Measurements from ENCODE around the gene OR6M1.

The OR6M1 gene
- long read RNA-seq, donor 1: 0 reads
- long read RNA-seq, donor 2: 0 reads
- long read RNA-seq, donor 3: 0 reads
- long read RNA-seq, donor 4: 0 reads
- long read RNA-seq, donor 5: 0 reads
- long read RNA-seq, donor 6: 0 reads
- long read RNA-seq, donor 7: 0 reads
- long read RNA-seq, donor 8: 0 reads

GRCh38 chr11:123806249-123806648 is at the start of gene OR6M1:
TSS of gene OR6M1 (minus strand) at chr11:123806349. CDS start at chr11:123806349, 0 bp downstream.
- no peak for DNase-seq

GRCh38 chr11:123853038-123853437 is 46.9 kb upstream of the OR6M1 start:
- DNase-seq: no peak

DNA sequence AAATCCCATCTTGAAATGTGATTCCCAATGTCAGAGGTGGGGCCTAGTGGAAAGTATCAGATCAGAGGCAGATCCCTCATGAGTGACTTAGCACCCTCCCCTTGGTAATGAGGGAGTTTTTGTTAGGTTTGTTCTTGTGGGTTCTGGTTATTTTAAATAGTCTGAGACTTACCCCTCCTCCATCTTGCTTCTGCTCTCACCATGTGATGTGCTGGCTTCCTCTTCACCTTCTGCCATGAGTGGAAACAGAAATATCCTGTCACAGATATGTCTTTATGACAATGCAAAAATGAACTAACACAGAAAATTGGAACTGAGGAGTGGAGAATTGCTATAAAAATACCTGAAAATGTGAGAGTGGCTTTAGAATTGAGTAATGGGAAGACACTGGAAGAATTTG is 46.2 kb upstream of the OR6M1 start:
- DNase-seq: no peak

DNA sequence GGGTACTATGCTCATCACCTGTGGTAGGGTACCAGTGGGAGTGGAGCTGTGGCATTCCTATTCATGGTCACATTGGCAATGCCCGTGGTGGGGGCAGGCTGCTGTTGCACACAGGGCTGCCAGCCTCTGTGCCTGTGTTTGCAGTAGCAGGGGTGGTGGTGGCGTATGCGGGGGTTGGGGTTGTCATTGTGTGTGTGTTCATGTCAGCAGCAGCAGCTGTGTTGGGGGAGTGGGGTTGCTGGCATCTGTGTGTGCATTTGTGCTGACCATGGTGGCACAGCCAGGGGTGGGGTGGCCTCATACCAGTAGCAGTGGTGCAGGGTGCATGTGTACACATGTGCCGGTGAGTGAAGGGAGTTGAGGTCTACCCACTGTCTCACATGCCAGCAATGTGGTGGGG is 45.0 kb upstream of the OR6M1 start:
- no peak for DNase-seq

GRCh38 chr11:123841174-123841573 is 35.0 kb upstream of the OR6M1 start:
- no peak for DNase-seq

DNA sequence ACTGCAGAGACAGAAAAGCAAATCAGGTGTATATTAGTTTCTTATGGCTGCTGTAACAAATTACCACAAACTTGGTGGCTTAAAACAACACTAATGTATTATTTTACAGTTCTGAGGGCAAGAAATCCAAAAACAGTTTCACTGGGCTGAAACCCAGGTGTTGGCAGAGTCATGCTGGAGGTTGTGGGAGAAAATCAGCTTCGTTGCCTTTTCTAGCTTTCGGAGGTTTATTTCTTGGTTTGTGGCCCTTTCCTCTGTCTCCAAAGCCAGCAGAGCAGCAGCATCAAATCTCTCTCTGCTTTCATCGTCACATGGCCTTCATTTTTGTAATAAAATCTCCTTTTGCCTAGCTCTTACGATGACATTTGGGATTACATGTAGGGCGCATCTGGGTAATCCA is 33.0 kb upstream of the OR6M1 start:
- no peak for DNase-seq

GRCh38 chr11:123838659-123839058 is 32.5 kb upstream of the OR6M1 start:
- no peak for DNase-seq

GRCh38 chr11:123838199-123838598 is 32.0 kb upstream of the OR6M1 start:
- no peak for DNase-seq

GRCh38 chr11:123833095-123833494 is 26.9 kb upstream of the OR6M1 start:
- no peak for DNase-seq

- DNase-seq: no peak
These were observed 23.6 kb upstream of the OR6M1 start for GRCh38 chr11:123829745-123830144.

DNA sequence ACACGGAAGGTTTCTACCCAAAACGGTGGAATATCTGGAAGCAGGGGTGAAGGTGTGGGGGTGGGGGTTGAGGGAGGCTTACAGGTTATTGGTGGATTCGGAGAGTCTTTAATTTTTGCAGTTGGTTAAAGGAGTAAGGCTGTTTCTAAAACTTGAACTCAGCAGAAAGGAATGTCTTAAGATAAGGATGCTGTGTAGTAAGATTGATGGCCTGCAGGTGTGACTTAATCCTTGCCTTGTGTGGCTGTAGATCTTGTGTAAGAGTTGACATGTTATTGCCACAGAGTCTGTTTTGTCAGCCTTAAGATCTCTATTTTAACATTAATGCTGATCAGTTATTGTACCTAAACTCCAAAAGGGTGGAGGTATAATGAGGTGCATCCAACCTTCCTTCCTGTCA is 16.4 kb upstream of the OR6M1 start:
- DNase-seq: no peak

DNA sequence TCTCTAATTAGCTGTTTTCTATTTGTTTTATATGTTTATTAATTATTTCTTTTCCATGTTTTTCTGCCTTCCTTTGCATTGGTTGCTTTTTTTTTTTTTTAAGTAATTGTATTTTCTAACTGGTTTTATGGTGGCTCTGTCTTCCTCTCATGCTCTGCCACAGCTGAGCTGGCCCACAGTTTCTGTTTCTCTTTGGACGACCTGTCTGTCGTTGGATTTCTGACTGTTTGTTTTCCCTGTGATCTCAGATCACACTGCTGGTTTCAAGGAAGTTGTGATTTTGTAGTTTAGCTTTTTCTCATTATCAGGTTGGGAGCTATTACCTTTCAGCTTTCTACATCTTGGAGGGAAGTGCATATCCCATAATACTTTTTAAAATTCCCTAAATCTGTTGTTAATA is 15.9 kb upstream of the OR6M1 start:
- peak; percentile 10 for DNase-seq

GRCh38 chr11:123815122-123815521 is 9.0 kb upstream of the OR6M1 start:
- no peak for DNase-seq

DNA sequence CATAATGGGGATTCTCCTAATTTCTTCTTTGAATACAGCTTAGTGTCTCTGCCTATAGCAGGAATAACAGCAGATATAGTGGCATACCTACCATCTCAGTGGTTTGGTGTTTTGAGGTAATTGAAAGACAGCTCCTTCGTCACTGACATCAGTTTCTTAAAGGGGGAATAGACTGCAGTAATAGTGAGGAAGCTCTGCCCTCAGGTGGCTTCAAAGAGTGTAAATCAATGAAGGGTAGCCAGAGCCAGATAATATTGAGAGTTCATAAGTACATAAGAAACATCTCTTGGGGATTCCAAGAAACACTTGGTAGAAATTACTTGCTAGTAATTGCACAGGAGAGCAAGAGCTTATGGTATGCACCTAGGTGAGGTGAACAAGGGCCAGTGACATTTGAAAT is 4.4 kb downstream of the OR6M1 start:
- no peak for DNase-seq

DNA sequence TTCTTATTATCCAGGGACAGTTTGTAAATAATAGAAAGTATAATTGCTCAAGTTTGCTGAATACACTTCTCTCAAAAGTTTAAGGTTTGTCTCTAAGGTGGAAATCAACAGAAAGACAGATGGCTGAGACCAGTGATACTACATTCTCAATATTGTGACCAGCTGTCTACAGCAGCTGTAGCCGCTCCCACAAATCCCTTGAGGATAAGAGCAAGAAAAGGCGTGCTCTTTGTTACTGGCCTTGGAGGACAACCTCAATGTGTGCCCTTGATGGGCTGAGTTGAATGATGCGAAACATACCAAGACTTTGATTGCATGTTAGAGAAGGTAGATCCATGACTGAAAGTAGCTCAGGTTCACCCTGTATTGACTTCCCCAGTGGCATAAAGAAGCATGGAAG is 6.1 kb downstream of the OR6M1 start:
- DNase-seq: no peak

DNA sequence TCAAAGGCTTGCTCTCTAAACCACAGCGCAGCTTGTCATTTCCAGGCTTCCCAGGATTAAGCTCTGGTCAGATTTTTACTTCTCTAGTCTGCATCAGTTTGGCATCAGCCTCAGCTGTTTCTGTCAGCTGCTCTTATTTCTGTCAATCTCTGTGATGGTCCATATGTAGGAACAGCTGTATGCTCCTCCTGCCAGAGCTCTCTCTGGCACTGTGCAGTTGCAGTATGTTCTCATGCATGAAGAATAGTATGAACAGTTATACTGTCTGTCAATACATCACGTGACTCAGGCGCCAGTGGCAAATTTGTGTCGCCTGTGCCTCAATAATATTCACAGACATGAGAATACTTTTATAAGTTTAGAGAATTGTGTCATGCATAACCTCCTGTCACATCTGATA is 6.7 kb downstream of the OR6M1 start:
- DNase-seq: no peak

DNA sequence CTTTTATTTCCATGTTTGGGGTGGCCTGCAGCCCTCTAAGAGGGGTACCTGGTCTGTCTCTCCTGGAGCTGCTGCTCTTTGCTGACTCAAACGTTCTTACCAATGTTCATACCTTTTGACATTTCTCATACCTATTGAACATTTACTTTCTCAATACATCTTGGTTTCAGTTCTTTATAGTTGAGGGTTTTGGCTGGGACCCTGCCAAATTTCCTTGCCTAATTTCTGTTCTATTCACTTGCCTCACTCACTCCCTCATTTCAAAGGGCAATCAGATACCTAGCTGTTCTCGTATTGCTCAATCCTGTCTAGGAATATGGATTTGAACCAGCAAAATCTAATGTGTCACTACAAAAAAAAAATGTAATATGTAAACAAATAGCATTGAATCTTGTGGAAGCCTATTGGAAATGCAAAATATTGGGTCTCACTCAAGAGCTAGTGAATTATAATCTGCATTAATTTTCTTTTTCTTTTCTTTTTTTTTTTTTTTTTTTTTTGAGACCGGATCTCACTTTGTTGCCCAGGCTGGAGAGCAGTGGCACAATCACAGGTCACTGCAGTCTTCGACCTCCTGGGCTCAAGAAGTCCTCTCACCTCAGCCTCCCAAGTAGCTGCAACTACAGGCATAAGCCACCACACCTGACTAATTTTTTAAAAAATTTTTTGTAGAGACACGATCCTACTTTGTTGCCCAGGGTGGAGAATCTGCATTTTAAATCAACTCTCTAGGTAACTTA is 7.5 kb downstream of the OR6M1 start:
- DNase-seq: no peak

- no peak for DNase-seq
These were observed 8.1 kb downstream of the OR6M1 start for GRCh38 chr11:123798079-123798478.

GRCh38 chr11:123797541-123797940 is 8.6 kb downstream of the OR6M1 start:
- DNase-seq: no peak

DNA sequence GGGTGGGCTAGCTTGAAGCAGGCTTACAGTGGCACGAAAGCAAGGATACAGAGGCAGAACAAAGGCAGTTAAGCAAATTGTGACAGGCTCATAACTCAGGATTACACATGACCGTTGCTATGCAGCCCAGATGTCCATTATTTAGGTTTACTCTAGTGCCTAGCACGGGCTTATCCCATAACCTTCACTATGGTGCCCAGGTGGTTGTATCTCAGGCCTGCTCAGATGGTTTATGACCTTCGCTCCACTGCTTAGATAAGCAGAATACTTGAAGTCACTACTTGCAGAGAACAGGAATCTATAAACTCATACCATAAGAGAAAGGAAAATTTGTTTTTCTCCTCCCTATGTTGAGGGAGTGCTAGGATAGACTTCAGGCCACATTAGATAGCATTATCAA is 9.0 kb downstream of the OR6M1 start:
- no peak for DNase-seq

GRCh38 chr11:123796226-123796625 is 9.9 kb downstream of the OR6M1 start:
- DNase-seq: no peak

DNA sequence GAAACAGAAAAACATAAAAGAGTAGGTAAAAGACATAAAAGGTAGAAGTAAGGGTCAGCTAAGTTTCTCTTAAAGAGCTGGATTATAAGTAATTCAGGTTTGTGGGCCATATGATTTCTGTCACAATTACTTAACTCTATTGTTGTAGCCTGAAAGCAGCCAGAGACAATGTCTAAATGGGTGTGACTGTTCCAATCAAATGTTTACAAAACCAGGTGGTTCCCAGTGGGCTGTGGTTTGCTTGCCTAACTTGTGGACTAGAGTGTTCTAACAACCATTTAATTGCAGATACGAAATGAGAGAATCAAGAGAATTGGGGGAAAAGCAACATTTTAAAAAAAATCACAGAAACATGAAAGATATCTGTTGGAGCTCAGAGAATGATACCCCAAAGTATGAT is 22.6 kb downstream of the OR6M1 start:
- DNase-seq: no peak

DNA sequence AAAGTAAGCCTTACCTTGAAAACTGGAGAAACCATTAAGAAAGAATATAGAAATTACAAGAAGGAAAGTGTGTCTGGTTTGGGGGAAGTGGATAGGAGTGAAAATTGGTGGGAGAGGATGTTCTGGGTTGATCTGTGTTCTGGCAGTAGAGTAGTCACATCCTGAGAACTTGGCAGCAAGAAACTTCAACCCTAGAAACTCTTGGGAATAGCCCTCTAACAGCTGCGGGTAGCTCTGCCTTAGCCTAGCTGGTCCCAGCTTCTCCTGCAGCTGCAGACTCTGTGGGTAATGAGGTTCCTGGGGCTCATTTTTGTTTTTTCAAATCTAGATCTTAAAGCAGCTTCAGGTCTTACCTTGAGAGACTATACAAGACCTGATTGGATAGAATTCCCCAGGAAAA is 27.6 kb downstream of the OR6M1 start:
- DNase-seq: no peak

- DNase-seq: no peak
These were observed 30.2 kb downstream of the OR6M1 start for GRCh38 chr11:123775715-123776549.

All from right kidney (tissue), 9 donors.